OCI-LY7 (cell line): ENCODE measurements around the gene ENOX1. TPM values are rescaled to one million over a fixed set of nuclear protein-coding genes. Genes with fewer than 3 reads are reported as not detected.

Experiments
- BruUV-seq: library from RNA; stranded (reverse); fragments of 400-500 nt; replicated peaks from 2 replicates; lab custom pipeline; 2021; lab: Mats Ljungman, UMichigan
- CTCF ChIA-PET: fragments of 300-600 bp; sonication (Branson Sonifier 250); formaldehyde crosslinking; loops from one replicate; lab custom pipeline; 2022; ENCODE audit warnings: antibody characterized with exemption; ENCODE audit not compliant: unreplicated experiment; lab: Charles Lee
- POLR2A ChIA-PET: fragments of 300-600 bp; sonication (Branson Sonifier 250); formaldehyde crosslinking; loops from one replicate; lab custom pipeline; 2022; ENCODE audit warnings: antibody characterized with exemption; lab: Charles Lee
- DNase-seq: peaks from one replicate; pipeline ENCODE4 v3.0.0-alpha.2; 2015; ENCODE audit warnings: low spot score
- H2AFZ ChIP-seq: fragments of 200-600 bp; sonication (generic), shearing (Covaris generic); 2 replicates; pipeline ENCODE4 v1.6.1; 2014; ENCODE audit warnings: mild to moderate bottlenecking, antibody characterized with exemption, low read length, moderate library complexity
- H3K27ac ChIP-seq: fragments of 200-600 bp; sonication (generic); 2 replicates; pipeline ENCODE4 v1.5.1; 2014; ENCODE audit warnings: mixed run types, low read depth, mild to moderate bottlenecking, moderate library complexity, low read length, inconsistent platforms; ENCODE audit not compliant: poor library complexity, severe bottlenecking
- H3K36me3 ChIP-seq: fragments of 200-600 bp; sonication (generic); 2 replicates; pipeline ENCODE4 v1.6.1; 2014; ENCODE audit warnings: mild to moderate bottlenecking, antibody characterized with exemption, low read length, moderate library complexity, mixed read lengths; ENCODE audit not compliant: insufficient read depth
- H3K4me1 ChIP-seq: fragments of 200-600 bp; sonication (generic); 2 replicates; pipeline ENCODE4 v1.5.1; 2014; ENCODE audit warnings: mild to moderate bottlenecking, low read length; ENCODE audit not compliant: insufficient read depth, poor library complexity, severe bottlenecking
- H3K4me2 ChIP-seq: fragments of 200-600 bp; sonication (generic); 2 replicates; pipeline ENCODE4 v1.6.1; 2014; ENCODE audit warnings: mild to moderate bottlenecking, low read length
- H3K4me3 ChIP-seq: fragments of 200-600 bp; sonication (generic); 2 replicates; pipeline ENCODE4 v1.5.1; 2014; ENCODE audit warnings: mild to moderate bottlenecking, low read depth, low read length; ENCODE audit not compliant: poor library complexity, severe bottlenecking
- H3K79me2 ChIP-seq: fragments of 200-600 bp; sonication (generic); 2 replicates; pipeline ENCODE4 v1.6.1; 2016; ENCODE audit warnings: low read depth, mild to moderate bottlenecking, low read length, moderate library complexity, mixed read lengths; ENCODE audit not compliant: insufficient read depth
- H3K9me2 ChIP-seq: fragments of 200-600 bp; sonication (generic); 2 replicates; pipeline ENCODE4 v1.6.1; 2016; ENCODE audit warnings: mild to moderate bottlenecking, low read length, mixed read lengths; ENCODE audit not compliant: insufficient read depth
- H3K9me3 ChIP-seq: fragments of 200-600 bp; sonication (generic); 2 replicates; pipeline ENCODE4 v1.6.1; 2014; ENCODE audit warnings: mild to moderate bottlenecking, mixed run types, low read length, mixed read lengths
- H4K20me1 ChIP-seq: fragments of 200-600 bp; sonication (generic); 2 replicates; pipeline ENCODE4 v1.6.1; 2014; ENCODE audit warnings: mild to moderate bottlenecking, antibody characterized with exemption, low read length, moderate library complexity, mixed read lengths; ENCODE audit not compliant: insufficient read depth
- EZH2phosphoT487 ChIP-seq: fragments of 200-600 bp; sonication (generic); IDR thresholded peaks from 2 replicates; pipeline ENCODE4 v1.6.1; 2018; ENCODE audit warnings: low read depth, borderline replicate concordance, mild to moderate bottlenecking, mixed run types, antibody characterized with exemption, low read length, moderate library complexity, mixed read lengths
- intact Hi-C: fragments of 100-400 bp; cut with micrococcal nuclease; formaldehyde crosslinking; loops from one replicate; pipeline ENCODE4 v1.10.0; 2022; ENCODE audit not compliant: unreplicated experiment
- total RNA-seq, 2 experiments: library from RNA; depleted of rRNA in 1 of 2; stranded (reverse); fragments of >200 nt in 1 of 2; shearing (Covaris generic) in 1 of 2; gene quantifications; 2 replicates each; pipeline ENCODE4 v1.2.3, GENCODE V29; 2014 to 2022
- TF ChIP-seq, protein P1 (sequence below): fragments of 200-600 bp; sonication (generic); conservative IDR thresholded peaks from 2 replicates; pipeline ENCODE4 v1.5.1; 2014; ENCODE audit warnings: mild to moderate bottlenecking, antibody characterized with exemption, low read length, moderate library complexity, mixed read lengths

The ENOX1 gene
- total RNA-seq, 2 experiments from 2014 or later: 0.03 TPM; not detected in 1

DNA sequence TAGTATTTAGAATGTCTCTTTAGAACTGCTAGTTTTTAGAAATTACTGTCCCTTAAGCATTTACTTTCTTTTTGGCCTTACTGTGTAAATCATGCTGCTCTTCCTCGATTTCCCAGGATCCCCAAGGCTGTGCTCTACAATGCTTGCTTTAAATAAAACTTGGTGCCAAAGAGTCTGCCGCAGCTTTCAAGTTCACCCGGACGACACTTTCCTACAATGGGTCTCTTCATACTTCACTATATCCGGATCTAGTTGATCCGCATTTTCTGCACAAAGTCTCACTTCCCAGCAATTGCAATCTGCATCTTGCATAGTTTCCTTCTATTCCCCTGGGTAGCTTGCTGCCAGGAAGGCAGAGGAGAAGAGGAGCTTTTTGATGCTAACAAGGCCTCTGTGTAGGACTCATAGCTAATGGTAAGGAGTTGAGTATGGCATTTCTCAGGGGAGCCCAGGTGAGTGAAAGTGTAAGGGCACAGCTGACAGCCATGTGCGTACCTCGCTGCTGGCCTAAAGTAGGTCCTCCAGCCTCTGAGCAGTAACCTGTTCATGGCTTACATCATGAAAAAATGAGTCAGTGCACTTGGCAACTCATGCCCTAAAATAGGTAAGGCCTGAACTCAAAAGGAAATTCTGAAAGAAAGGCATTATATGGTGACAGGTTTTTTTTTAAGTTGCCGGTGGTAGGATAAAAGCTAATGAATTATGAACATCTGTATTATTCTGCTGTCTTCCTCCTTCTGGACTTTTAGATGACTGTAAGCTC is 101.6 kb downstream of the ENOX1 start:
- ChIA-PET CTCF (no interaction called here), POLR2A (no interaction called here)
- DNase-seq: no peak
- intact Hi-C loops: no loop called here
- Histone ChIP-seq H3K4me3 (no peak overlapping the region), H3K4me1 (no peaks in the 10 kb centered on the region), H4K20me1 (no peaks in the 10 kb centered on the region), H3K27ac (no peak overlapping the region), H3K9me2 (no peaks in the 10 kb centered on the region), H3K79me2 (no peaks in the 10 kb centered on the region), H3K36me3 (no peaks in the 10 kb centered on the region), H3K4me2 (no peak overlapping the region), H3K9me3 (no peaks in the 10 kb centered on the region), H2AFZ (no peak overlapping the region)
- TF ChIP-seq, protein P1, sequence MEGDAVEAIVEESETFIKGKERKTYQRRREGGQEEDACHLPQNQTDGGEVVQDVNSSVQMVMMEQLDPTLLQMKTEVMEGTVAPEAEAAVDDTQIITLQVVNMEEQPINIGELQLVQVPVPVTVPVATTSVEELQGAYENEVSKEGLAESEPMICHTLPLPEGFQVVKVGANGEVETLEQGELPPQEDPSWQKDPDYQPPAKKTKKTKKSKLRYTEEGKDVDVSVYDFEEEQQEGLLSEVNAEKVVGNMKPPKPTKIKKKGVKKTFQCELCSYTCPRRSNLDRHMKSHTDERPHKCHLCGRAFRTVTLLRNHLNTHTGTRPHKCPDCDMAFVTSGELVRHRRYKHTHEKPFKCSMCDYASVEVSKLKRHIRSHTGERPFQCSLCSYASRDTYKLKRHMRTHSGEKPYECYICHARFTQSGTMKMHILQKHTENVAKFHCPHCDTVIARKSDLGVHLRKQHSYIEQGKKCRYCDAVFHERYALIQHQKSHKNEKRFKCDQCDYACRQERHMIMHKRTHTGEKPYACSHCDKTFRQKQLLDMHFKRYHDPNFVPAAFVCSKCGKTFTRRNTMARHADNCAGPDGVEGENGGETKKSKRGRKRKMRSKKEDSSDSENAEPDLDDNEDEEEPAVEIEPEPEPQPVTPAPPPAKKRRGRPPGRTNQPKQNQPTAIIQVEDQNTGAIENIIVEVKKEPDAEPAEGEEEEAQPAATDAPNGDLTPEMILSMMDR: no peak
- TF ChIP-seq EZH2phosphoT487: no peak
- no TSS peak for BruUV-seq

DNA sequence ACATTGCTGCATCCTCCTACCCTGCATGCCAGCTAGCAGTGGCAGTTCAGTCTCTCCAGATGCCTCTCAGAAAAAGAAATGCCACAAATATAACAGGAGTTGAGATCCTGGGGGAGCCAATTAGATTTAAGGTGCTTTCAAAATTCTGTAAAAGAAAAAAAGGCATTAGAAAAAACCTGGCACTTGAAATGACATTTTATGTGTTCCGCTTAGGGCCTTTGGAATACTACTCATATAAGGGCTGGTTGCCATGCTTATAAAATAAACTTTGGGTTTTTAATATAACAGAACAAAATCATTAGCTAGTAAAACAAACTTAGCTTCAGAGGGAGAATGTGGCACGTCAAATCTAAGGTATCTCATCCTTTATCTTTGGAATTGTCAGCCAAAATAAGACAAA is 104.1 kb downstream of the ENOX1 start:
- TF ChIP-seq, protein P1: no peak
- no peak for TF ChIP-seq EZH2phosphoT487
- POLR2A ChIA-PET: interaction anchor here (1.8 kb wide), 1 partner anchor 19 kb away, joined by 4 read pairs; no protein-coding TSS in a partner anchor
- Histone ChIP-seq H3K9me3 (no peaks in the 10 kb centered on the region), H3K36me3 (no peaks in the 10 kb centered on the region), H3K4me1 (no peaks in the 10 kb centered on the region), H2AFZ (no peak overlapping the region), H3K4me3 (no peak overlapping the region), H3K27ac (no peak overlapping the region), H3K79me2 (no peaks in the 10 kb centered on the region), H4K20me1 (no peaks in the 10 kb centered on the region), H3K4me2 (no peak overlapping the region), H3K9me2 (no peaks in the 10 kb centered on the region)
- intact Hi-C loops: no loop called here
- BruUV-seq: no TSS peak
- DNase-seq: no peak
- CTCF ChIA-PET: no interaction called here

DNA sequence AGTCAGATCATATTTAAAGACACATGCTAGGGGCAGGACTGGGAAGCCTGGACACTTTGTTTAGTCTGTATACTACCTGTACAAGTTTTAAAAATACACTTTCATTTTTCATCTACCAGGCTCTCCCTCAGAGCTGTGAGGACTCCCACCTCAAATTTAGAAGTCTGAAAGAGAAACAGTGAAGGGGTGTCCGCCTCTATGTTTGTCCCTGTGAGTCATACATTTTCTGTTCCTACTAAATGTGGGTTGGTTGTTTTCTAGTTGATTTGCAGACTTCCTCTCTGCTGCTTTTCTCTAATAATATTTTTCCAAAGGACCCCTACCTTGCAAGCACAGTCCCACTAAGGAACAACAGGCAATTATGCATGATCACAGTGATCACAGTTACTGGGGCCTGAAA is 110.5 kb downstream of the ENOX1 start:
- CTCF ChIA-PET: no interaction called here
- BruUV-seq: no TSS peak
- Histone ChIP-seq H2AFZ (no peak overlapping the region), H3K9me2 (no peaks in the 10 kb centered on the region), H3K36me3 (no peaks in the 10 kb centered on the region), H3K4me1 (no peaks in the 10 kb centered on the region), H3K9me3 (no peaks in the 10 kb centered on the region), H4K20me1 (no peaks in the 10 kb centered on the region), H3K79me2 (no peaks in the 10 kb centered on the region), H3K4me2 (no peak overlapping the region), H3K4me3 (no peak overlapping the region), H3K27ac (no peak overlapping the region)
- TF ChIP-seq EZH2phosphoT487: no peak
- TF ChIP-seq, protein P1: no peak
- intact Hi-C loops: no loop called here
- DNase-seq: no peak
- POLR2A ChIA-PET: no interaction called here
